Left kidney (tissue), 2 donors: Measurements from ENCODE around the gene ONECUT3. TPM values are rescaled to one million over a fixed set of nuclear protein-coding genes. Genes with fewer than 3 reads are reported as not detected.

Source experiments
- DNase-seq: peaks from one replicate; pipeline ENCODE4 v3.0.0-alpha.2; 2013
- polyA plus RNA-seq: library from polyadenylated mRNA; unstranded; fragments of 120-200 nt; gene quantifications from one replicate; pipeline ENCODE4 v1.2.1, GENCODE V29; 2013; ENCODE audit not compliant: insufficient read length

Gene ONECUT3
- polyA plus RNA-seq, 1 donor: 0.03 TPM

- no peak for DNase-seq
Measured at GRCh38 chr19:1814833-1815604, 61.7 kb downstream of the ONECUT3 start.

DNA sequence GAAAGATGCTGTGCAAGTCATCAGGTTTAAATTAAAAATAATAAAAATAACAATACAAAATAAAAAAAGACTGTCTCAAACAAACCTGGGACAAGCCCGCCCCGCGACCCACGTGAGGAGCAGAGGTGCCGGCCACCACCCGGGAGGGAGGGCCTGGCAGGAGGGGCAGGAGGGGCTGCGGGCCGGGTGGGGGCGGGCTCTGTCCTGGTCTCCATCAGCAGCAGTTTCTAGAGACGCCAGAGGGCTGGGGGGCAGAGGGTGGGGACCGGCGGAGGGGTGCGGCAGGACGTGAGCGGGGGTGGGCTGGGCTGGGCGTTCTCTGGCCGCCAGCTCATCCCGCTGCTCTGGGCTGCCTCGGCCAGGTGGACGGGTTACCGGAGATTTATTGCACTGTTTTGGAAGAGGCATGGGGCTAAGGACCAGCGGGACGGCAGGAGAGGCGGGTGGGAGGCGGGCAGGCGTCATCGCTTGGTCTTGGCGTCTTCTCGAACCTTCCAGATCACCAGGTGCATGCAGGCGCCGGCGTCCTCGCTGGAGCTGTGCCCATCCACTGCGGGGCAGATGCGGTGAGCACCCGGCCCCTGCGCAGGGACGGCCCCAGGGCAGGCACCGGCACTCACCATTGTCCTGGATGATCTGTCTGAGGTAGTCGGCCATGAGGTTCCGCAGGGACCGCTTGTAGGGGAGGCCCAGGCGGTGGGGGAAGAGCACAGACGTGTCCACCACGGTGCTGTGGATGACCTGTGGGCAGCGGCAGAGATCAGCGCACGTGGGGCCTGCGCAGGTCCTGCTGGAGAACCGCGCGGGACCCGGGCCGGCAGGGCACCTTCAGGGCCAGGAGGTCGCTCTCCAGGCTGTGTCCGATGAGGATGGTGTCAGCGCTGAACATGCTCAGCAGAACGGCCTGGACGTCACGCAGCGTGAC lies 62.6 kb downstream of the ONECUT3 start:
- no peak for DNase-seq

DNA sequence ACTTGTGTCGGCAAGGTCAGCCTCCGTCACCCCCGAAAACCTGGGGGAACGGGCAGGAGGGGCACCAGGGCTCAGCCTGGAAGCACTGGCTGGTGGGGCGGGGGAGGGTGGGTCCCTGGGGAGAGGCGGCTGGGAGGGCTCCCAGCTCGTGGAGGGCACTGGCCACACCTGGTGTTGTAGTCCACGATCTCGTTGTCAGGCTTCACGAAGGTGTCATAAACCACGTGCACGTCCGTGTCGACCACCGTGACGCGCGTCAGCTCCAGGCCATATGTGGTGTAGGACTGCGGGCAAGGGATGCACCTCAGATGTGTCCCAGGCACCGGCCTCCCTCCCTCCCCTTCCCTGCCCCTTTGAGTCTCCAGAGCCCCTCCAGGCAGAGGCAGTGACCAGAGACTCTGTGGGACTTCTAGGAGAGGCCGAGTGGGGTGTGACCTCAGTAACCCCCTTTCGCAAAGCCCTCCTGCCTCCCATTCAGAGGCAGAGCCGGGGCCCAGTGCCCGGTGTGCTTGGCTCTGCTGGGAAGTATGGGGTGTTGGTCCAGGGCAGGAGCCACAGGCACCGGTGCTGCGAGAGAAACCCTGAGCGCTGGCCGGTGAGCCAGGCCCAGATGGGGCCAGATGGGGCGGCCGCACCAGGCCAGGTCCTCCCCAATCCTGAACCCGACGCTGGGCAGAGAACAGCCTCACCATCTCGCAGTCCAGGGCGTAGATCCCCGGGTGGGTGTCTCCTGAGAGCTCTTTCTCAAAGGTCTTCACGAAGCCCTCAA lies 63.4 kb downstream of the ONECUT3 start:
- no peak for DNase-seq

DNA sequence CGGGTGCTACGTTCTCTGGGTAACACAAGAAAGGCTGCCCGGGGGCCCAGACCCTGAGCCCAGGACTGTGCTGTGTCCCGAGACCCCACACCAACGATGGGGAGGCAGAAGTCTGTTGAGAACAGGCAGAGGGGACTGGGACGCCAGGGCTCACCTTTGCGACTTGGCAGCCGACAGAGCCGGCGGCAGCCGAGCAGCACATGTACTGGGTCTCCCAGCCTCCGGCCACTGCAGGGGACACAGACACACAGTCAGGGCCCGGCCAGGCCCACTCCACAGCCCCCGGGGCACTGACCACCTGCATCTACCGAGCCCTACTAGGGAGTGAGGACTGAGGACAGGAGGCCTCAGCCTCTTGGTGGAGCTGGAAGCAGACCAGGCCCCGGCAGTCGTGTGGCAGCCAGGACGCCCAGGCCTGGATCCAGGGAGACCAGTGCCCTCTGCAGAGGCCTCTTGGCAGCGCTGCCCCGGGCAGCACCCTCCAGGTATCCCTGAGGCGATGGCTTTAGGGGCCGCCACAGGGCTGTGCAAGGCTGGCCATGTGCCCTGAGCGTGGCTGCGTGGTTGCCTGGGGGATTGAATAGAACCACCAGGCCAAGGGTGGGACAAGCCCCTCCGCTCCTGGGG lies 64.4 kb downstream of the ONECUT3 start:
- no peak for DNase-seq

DNA sequence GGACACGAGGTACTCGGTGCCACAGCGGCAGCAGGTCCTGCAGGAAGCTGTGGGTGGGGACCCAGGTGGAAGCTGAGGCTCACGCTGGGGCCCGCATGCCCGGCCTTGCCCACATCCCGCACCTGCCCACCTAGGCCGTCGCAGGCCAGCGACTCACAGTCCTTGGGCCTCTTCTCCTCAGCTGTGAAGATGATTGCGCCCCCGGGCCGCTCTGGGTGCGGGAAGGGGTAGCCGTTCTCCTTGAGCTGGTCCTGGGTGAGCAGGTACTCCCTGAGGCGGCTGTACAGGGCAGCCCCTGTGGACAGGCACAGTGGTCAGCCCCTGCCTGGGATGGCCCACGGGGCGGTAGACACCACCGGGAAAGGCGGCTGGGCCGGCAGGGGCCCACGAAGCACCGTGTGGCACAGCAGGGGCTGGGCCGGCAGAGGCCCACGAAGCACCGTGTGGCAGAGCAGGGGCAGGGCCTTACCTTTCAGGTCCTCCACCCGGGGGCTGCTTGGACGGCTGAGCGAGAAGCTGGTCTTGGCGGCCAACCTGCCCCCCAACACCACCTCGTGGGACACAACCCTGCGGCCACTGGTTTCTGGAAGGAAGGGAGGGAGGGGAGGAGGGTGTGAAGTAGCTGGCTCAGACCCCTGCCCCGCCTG lies 65.4 kb downstream of the ONECUT3 start:
- DNase-seq: no peak

DNA sequence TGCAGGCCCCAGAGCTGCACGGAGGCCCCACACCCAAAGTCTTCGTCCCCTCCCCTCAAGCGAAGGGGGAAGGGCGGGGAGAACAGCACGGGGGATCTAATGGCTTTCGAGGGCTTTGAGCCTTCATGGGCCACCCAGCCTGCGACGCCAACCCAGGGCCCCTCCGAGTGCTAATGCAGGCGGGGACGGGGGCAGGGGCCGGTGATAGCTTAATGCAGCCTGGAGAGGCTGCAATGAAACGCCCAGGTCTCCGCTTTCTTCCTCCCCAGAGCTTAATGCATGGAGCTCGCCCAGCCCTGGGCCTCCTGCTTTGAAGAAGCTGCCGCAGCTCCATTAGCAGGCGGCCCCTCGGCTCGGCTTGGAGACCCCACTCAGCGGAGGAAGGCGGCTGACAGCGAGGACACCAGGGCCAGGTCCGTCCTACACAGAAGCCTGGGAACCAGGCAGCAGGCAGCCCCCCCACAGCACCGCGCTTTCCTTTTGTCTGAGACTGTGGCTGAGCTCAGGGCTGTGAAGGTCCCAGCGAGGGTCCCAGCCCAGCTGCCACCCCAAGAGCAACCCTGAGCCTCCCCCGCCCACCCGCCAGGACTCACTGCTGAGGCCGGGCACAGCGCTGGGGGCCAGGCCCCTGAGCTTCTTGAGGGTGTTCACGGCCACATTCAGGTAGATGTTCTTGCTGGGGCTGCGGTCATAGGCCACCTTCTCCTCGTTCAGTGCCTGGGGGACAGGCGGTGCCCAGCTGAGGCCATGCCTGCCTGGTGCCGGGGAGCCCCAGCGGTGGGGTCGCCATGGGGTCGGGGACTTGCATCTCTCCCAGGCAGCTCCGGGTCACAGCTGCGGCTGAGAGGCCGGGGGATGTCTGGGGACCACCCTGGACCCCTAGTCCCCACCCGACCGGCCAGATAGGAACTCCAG lies 66.3 kb downstream of the ONECUT3 start:
- DNase-seq: no peak

GRCh38 chr19:1822210-1822609 lies 68.9 kb downstream of the ONECUT3 start:
- DNase-seq: no peak

DNA sequence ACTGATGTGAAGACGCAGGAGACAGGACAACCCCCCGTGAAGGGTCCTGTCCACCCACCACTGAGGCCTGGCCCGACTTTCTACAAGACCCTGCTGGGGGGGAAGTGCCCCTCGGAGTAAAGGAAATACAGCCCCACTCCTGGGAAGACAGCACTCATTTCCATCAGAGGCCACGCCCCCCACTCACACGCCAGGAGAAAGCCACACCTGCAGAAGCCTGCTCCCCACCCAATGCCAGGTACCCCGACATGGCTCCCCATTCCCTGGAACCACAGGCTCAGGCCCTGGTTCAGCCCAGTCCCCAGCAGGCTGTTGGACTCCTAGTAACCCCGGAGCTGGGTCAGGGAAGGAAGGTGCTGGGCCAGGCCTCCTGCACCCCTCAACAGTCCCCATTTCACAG lies 69.7 kb downstream of the ONECUT3 start:
- DNase-seq: no peak

GRCh38 chr19:1823539-1824251 lies 70.4 kb downstream of the ONECUT3 start:
- DNase-seq: no peak

DNA sequence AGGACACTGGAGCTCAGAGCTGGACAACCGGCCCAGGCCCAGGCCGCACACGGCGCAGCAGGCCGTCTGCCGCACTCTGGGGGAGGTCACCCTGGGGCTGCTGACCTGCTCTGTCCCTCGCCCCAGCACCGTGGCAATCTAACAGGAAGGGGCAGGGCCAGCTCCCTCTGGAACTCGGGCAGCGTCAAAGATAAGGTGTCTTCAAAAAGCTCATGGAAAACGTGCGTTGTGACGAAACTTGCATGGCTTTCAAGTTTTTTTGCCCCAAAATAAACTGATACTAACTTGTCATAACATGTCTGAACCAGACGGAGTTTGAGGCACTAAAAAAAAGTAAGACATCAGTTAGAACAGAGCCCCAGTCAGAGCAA lies 70.9 kb downstream of the ONECUT3 start:
- no peak for DNase-seq

DNA sequence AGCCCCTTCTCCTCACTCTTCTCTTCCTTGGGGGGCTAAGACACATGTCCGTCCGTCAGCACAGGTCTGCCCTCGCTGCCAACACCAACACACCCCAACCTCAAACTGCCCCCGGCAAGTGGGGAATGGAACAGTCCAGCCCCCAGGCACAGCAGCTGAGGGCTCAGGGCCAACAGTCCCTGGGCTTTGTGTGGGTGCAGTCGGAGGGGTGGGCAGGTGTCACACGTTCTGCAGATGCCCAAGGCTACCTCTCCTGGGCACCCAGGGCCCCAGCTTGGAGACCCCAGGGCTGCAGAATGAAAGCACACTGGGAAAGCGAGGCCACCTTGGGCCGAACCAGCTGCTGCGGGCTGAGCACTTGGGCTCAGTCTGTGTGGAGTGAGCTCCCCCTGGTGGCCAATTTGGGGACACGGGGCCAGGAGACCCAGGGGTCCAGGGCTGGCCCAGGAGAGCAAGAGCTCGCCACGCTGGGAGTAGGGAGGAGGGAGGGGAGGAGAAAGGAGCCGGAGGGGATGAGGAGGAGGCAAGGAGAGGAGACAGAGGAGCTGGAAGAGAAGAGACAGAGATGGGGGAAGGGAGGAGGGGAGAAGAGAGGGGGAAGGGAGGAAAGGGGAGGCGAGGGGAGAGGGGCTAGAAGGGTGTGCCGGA lies 72.7 kb downstream of the ONECUT3 start:
- peak; percentile 81 for DNase-seq

DNA sequence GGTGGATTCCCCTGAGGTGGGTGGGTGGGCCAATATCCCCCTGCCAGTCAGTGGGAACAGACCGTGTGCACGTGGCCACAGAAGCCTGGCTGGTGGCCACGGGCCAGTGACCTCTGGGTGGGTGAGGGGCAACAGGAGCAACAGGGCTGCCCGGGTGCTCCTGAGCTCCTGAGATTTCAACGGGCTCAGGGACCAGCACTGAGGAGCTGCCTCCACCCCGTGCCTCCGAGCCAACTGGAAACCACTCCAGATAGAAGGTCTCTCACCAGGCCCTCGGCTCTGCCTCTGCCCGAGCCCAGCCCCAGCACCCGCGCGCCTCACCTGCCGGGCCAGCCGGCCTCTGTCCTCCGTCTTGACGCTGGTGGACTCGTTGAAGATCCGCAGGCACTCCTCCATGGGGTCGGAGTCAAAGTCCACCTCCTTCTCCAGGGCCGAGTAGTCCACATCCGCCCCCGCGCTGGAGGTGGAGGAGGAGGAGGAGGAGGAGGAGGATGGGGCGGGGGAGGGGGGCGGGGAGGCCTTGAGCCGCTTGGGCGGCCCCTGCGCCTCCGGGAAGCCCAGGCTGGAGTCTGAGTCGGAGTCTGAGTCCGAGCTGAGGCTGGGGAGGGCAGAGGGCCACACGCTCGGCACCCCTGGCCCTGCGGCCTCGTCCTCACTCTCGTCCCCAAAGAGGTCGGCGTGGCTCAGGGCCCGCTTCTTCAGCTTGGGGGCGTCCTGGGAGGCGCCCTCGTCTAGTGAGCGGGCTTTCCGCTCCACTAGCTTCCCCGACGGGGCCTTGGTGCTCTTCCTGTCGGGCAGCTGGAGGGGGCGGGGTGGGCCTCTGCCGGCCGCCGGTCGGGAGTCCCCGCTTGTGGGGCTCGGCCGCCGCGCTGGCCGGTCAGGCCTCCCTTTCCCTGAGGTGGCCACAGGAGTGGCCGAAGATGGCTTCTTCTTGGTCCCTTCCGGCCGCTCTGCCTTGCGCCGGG lies 73.5 kb downstream of the ONECUT3 start:
- peak; percentile 64 for DNase-seq

DNA sequence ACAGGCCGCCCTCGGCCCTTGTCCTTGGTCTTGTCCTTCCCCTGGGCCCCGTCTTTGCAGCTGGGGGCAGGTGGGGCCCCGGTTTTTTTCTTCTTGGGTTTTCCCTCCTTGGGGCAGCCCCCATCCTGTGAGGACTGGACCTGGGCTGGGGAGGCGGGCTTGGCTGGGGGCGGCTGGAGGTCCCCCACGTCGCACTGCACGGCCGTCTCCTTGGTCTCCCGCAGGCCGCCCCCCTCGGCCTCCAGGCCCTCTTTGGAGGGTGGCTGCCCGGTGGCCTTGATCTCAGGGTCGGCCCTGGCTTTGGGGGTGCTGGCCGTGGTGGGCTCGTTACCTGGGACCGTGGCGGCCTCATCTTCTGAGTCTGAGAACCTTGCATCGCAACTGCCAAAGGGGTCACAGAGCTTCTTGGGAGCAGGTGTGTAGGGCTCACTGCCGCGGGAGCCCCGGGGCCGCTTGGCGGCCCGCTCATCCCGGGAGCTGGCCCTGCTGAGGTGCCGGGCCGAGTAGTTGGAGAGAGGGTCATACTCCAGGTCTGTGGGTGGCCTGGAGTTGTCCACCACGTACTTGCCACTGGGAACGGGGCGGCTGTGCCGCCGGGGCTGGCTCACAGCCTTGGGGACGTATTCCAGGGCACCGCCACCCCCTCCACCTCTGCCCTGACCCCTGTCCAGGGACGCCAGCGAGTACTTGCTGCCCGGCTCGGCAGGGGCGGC lies 74.4 kb downstream of the ONECUT3 start:
- DNase-seq: no peak

DNA sequence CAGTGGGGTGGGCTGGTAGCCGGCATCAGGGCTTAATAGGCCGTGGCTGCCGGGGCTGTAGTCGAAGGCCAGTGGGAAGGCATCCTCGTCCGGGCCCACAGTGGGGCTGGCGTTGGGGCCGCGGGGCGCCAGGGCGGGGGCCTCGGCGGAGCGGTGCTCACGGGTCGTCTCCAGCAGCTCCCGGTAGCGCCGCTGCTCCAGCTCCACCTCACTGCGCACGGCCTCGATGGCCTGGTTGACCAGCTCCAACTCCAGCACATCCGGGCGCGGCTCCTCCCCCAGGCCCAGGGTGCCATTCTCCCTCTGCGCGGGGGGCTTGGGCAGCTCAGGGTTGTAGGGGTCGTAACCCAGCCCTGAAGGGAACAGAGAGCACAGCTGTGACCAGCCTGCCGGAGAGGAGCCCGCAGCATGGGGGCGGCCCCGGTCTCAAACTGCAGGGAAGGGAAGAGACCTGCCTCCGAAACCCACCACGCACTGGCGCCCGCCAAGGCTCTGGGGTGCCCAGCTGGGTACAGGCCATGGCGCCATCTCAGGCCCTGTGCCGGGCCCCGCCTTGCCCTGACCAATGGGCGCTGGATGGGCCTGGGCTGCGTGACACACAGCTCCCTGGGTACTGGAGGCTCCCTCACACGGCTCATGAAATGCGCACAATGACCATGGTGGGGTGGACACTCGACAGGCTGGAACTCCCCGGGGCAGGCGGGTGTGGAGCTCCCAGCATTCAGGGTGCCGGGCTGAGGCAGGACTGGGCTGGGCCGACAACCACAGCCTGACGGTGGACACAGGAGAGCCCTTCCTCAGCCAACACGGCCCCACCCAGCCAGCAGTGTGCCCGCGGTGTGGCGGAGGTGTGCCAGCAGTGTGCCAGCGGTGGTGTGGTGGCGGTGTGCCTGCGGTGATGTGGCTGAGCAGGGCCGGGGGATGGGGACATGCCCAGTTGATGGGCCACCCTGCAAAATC lies 75.3 kb downstream of the ONECUT3 start:
- no peak for DNase-seq

DNA sequence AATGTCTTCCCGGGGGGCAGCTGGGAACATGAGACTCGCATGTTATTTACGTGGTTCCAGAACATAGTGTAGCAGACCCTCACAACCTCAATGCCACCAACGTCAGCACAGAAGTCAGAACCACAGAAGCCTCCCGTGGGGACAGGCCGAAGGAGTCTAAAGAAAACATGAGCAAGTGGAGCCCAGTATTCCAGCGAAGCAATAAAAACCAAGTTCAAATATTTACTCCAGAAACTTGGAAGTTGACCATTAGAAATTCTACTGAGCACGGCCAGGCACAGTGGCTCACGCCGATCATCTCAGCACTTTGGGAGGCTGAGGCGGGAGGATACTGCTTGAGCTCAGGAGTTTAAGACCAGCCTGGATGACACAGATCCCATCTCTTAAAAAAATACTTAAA lies 76.7 kb downstream of the ONECUT3 start:
- no peak for DNase-seq

DNA sequence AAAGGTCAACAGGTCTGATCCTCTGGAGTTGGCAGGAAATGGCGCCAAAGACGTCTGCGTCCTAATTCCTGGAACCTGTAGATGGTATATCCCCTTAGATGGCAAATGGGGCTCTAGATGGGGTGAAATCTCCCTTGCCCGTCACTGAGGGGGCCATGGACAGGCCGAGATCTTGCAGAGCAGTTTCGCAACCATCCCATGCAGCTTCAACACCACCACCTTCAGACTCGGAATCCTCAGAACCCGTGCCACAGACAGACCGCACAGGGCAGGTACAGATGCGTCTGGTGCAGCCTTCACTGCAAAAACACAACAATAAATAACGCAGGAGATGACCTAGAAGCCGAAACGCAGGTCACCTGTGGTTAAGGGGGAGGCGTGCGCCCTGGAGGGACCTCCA lies 77.3 kb downstream of the ONECUT3 start:
- no peak for DNase-seq
